GM19238 (cell line): ENCODE data around the gene TBXAS1.

Source experiments
- DNase-seq: peaks from one replicate; pipeline ENCODE4 v3.0.0; 2011; ENCODE audit warnings: low spot score; ENCODE audit not compliant: insufficient read length

The TBXAS1 gene

DNA sequence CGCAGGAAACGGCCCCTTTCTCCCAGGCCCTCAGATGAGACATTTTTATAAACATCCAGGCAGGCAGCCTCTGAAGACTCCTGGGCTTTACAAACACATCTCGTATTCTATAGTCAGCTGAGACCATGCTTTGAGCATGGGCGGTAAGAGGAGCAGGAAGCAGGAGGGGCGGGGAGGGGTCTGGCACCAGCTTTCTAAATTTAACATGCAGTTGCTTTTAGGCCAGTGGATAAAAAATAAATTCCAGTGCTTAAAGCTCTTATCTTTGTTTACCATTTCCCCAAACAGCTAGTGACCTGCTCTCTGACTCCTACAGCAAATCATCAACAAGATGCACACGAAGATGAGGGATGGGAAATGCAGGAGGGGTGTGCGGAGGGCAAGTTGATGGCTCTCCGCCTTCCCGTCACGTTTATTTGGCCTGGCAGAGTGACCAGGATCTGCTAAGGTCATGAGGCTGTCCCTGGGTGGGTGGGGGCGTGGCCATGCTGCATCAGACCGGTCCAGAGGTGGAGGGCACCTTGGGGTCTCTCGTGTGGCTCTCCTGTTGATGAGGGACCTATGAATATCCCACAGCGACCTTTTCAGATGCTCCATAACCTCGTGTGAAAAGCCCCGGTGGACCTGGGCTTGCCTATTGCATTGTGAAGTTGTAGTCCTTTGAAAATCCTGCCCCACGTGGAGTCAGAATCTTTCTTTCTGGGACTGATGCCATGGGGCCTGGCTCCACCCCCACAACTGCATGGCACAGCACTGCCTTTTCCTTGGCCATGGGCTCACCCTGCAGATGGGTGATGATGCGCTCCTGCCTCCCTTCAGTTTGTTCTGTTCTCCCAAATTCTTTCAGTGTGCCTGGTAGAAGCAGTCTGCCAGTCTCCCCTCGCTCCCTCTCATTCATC lies 166.2 kb downstream of the TBXAS1 start:
- no peak for DNase-seq

DNA sequence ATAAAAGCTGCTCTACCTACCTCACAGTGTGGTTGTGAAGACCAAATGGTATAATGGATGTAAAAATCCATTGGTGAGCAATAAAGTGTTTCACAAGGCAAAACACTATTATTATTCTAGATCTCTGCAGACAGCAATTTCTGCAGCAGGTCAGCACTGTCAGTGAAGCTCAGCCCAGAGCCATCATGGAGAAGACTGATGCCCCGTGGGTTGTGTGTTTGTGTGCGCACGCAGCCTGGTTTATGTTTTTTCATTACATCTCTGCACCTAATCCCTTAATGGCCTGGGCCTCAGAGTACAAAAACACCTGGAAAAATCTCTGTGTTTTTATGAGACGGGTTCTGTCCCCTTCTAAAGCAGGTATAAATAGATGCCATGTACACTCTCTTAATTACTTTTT lies 169.5 kb downstream of the TBXAS1 start:
- no peak for DNase-seq

DNA sequence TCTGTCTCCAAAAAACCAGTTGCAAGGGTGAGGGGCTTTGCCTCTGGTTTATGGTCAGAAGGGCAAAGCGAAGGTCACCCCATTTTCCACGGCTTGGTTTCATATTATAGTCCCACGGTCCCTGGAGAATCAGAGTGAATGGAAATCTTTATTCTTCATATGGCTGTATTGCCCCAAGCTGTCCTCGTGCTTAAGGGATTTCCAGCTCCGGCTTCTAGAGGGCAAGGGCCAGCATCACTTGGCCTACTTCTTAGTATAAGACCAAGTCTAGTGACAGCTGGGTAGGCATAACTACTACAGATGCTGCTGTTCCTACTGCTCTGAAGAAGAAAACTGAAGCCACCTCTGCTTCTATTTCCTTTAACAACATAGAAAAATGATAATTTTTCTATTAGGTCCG lies 170.5 kb downstream of the TBXAS1 start:
- DNase-seq: no peak

DNA sequence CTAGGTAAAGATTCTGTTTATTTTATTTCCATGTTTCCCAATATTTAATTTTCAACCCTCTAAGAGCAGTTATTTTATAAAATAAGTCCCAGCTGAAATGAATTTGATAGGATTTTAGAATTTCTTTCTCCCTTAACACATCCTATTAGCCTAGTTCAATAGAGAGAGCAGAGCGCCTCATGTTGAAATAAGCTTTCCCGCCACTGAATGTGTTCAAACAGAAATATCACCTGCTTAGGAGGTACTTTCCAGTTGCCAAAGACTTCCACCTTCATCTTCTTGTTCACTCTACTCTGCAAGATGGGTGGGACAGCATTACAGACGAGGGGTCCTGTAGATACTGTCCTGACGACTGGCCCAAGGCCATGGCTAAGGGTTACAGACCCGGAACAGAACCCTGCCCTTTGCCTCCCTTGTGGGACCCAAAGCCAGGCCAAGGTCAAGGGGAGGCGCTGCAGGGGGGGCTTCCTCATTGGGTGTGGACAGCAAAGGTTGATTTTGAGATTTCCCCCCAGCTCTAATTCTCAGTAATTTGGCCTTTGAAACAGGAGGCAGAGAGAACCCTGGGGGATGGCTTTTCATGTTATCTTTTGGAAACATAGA lies 171.7 kb downstream of the TBXAS1 start:
- DNase-seq: no peak

DNA sequence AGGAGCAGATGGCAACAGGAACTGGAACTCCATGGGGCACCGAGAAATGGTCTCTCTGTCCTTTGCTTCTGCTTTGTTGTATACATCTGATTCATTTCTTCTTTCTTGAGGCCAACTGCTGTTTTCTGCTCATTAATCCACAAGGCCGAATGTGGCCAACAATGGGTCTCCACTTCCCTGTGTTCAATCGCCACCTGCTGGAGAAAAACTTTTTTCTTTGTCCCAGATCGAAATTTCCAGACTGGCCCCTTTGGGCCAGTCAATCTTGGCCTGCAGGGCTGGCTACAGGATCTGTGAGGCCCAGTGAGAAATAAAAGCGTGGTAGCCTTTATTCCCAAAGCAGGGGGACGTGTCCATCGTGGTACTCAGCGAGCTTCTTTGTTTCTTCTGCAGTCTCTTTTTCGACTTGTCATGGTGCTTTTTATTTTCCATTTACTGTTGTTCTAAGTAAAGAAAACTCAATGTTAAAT lies 174.9 kb downstream of the TBXAS1 start:
- DNase-seq: peak; percentile 53

DNA sequence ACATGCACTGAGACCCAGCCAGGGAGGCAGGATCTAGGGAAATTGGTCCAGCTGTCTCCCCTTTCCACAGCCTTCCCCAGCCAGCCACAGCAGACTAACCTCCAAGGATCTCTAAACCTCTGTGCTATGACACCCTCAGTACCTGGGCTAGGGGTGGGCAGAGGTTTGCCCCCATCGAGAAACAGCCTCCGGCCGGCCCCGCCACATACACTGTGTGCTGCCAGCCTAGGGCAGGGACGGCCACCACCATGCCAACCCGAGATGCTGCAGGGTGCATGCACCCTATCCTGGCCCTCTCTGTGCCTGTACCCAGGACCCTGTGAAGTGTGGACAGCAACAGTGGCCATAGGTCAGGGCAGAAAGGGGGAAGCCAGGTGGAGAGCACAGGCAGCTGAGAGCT lies 175.6 kb downstream of the TBXAS1 start:
- DNase-seq: no peak

DNA sequence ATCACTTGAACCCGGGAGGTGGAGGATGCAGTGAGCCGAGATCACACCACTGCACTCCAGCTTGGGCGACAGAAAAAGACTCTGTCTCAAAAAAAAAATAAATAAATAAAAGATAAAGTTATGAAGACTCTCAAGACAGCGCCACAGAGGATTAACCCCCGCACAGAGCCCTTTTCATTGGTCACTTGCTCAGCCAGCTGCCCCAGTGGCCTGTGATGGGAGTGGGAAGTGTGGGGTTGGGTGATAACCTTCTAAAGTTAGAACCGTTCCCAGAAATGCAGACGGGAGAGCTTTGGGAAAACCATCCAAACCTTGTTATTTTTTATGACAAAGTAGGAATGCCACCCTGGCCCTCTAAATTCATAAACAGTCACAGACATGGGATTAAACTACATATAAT lies 176.3 kb downstream of the TBXAS1 start:
- no peak for DNase-seq

DNA sequence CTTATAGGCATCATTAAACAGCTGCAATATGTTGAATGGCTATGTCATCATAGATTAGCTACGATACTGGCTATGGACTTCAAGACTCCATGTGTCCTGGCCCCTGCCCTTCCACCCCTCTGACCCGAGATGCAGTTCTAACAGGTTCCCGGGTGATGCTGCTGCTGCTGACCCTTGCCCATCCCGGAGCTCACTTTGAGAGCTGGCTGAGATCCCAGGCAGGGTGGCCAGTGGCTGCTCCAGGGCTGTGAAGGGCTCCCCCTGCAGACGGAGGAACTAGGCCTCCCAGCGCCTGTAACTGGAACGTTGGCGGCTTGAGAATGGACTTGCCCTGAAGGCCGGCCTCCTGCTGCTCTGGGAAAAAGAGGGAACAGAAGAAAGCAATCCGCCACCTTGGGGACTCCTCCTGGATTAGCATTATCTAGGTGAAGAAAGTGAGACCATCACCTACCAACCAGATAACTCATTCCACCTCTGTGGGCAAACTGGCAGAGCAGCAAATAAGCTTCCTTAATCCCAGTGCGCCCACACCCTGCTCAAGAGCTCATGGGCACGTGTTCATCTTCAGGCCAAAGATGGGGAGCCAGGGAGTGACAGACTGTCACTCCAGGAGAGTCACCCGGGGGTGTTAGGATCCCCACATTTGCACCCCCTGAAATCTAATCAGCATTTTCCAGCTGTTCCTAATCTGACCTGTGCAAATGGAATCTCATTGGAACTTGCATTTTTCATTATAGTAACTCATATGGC lies 176.9 kb downstream of the TBXAS1 start:
- DNase-seq: no peak

DNA sequence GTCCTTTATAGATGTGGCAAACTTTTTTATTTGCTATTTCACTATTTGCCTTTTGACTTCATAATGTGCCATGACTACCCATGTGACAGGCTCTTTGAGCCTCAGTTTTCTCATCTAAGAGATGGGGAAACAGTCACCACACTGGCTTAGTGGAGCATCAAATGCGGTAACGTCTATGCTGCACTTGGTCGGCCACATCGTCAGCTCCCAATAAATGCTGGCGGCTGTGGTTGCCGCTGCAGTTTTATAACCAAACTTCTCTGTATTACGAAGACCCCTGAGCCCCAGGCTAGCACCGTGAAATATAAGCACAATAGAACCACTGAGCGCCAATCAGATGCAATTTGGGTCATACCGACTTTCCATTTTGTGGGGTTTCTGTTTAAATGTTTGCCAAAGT lies 177.5 kb downstream of the TBXAS1 start:
- DNase-seq: no peak

DNA sequence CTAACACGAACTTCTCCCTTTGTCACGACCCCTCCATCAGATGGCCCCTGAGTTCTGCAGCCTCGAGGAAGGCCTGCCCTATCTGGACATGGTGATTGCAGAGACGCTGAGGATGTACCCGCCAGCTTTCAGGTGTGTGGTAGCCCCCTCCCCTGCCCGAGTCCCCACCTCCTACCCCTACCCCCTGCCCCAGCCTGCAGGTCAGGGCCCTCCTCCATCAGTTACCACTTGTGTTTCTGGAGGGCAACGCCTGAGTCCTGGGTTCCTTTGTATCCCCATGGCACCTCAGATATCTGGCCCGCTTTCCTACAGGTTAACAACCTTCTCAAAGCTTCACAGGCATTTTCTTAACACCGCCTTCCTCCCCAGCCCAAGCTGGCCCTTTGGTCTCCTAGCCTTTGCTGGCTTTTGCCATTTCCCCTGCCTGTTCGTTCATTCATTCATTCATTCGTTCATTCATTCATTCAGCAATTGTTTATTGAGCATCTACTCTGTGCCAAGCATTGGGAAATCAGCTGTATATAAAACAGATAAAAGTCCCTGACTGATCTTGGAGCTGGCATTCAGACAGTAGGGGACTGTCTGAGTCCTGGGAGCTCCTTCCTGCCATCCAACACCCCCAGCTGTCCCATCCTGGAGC lies 178.1 kb downstream of the TBXAS1 start:
- DNase-seq: no peak

DNA sequence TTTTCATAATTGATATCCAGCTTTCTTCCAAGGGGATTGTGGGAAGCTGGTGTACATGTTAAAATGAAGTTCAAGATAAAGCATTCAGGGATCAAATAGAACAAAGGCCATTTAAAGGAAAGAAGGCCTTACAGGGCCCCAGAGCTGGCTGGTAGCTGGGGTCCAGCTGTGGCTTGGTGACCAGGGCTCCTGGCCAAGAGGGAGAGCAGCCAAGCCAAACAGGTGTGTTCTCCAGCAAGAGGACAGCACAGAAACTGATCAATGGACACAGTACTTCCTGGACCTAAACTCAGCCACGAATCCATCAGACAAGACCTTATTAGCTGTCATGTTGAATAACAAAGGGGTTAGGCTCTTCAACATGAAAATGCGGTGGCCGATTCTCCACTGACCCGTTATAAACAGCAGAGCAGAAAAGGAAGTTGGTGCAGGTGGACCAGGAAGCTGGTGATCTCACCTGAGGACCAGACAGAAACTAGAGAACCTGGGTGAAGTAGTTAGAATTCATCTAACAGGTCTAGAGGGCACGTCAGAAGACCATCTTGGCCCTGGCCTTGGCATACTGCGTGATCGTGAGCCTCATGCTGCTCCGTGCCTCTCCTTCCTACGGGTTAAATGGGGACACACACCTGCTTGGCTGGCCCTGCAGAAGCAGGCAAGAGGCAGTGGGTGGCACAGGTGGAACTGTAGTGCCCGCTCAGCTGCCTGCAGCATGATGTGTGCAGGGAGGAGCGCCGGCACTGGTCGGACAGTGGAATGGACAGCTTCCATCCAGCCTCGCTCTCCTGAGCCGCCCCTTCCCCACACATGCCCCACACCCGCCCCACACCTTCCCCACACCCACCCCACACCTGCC lies 179.9 kb downstream of the TBXAS1 start:
- no peak for DNase-seq

DNA sequence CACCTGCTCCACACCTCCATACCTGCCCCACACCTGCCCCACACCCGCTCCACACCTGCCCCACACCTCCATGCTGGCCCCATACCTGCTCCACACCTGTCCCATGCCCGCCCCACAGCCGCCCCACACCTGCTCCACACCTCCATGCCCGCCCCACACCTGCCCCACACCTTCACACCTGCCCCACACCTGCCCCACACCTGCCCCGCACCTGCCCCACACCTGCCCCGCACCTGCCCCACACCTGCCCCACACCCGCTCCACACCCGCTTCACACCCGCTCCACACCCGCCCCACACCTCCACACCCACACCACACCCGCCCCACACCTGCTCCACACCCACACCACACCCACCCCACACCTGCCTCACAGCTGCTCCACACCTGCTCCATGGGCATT lies 180.7 kb downstream of the TBXAS1 start:
- DNase-seq: no peak

DNA sequence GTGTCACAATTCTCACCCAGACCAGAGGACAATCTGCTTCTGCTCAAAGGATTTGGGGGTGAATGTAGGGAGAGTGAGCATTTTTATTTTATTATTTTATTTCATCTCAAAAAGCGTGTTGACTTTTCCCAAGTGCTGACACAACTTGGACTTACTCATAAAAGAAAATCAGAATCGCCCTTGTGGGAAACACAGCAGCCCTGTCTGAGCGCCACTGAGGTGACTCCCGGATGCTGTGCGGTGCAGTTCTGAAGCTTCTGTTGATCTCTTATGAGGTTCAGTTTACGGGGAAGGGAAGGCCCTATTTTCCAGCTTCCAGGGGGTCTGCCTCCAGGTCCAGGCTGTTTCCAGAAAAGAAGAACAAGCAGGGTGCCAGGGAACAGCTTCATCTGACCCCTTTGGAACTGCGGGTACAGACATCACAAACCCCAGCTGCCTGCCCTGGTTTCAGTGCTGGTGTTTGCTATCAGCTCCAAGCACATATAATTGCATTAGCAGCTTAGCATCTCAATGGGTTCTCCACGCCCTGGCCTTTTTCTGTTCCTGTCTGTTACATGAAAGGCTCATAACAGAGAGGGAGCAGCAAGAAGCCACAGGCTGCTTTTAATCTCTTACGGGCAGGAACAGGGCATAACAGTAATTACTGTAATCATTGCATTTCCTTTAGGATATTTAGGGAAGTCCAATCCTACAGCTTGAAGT lies 181.3 kb downstream of the TBXAS1 start:
- DNase-seq: no peak

DNA sequence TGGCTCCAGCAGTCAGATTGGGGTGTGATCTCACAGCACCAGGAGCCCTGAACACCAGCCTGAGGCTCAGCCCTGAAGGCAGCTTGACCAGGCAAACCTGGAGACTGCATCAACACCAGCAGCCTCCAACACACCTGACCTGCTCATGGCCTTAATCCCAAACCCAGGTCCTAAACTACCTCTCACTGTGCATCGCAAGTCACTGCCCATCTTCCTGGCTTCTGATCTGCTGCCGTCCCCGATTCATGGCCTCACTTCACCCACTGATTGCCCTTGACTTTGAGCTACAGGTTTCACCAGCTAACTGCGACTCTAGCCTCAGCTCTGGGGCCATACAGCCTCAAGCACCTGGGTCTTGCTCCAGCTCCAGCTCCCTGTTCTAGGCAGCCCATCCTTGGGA lies 184.6 kb downstream of the TBXAS1 start:
- no peak for DNase-seq

DNA sequence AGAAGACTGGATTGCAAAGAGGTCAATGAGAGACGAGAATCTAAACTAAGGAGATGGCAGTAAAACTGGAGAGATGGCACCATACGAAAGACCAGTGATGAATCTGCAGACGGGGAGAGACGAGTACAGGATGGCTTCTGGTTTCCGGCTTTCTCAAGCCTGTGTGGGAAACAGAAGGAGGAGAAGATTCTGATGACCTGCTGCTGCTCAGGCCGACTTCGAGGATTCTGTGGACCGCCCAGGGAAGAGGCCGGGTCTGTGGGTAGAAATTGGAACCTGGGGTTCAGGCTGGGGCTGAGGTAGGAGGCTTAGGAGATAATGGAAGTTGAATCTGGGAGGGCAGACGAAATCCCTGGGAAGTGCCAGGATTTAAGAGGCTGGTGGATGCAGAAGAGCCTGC lies 185.1 kb downstream of the TBXAS1 start:
- no peak for DNase-seq

DNA sequence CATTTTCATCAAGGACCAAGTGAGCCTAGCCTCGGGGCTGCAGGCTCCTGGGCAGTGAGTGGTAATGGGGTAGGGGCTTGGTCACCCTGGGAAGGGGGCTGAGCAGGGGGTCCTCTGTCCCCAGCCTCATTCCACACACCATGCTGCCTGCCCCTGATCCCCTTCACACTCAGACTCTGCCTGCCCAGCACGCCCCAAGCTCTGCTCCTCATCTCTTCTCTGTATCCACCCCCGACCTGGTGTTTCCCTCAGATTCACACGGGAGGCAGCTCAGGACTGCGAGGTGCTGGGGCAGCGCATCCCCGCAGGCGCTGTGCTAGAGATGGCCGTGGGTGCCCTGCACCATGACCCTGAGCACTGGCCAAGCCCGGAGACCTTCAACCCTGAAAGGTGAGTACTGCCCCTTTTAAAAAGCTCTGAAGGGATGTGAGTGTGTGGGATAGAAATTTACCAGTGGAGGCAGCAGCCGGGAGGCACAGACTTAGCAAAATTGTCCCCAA lies 186.5 kb downstream of the TBXAS1 start:
- no peak for DNase-seq

DNA sequence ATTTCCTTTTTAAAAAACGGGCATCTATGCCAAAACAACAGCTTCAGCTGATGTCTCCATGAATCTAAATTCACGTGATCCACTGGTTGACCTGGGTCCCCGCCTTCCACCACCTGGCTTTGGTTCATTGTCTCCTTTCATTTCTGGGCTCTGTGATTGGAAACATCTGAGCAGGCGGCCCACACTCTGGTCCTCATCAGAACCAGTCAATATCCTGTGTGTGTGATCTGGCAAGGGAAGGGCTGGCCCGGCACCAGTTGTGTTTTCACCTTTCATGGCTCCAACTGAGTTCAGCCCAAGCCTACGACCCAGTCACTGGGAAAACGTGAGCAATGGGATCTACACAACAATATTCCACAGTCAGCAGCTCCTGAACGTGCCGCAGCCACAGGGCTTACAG lies 187.5 kb downstream of the TBXAS1 start:
- no peak for DNase-seq

DNA sequence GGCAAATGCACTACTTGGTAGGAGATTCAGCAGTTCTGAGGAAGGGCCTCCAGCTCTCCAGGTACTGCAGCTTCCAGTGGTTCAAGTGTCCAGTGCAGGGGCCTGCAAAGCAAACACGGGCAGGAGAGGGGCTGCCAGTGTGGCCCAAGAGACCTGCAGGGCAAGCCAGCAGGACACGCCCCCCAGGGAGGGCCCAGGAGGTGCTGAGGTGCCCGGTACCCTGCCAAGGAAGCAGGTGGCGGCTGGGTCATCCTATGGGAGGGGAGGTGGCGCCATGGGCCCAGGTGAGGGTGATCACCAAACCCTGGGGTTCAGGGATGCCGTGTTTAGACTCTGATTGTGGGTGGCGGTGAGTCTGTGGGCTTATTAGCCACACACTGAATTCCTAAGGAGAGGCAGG lies 188.0 kb downstream of the TBXAS1 start:
- DNase-seq: no peak

DNA sequence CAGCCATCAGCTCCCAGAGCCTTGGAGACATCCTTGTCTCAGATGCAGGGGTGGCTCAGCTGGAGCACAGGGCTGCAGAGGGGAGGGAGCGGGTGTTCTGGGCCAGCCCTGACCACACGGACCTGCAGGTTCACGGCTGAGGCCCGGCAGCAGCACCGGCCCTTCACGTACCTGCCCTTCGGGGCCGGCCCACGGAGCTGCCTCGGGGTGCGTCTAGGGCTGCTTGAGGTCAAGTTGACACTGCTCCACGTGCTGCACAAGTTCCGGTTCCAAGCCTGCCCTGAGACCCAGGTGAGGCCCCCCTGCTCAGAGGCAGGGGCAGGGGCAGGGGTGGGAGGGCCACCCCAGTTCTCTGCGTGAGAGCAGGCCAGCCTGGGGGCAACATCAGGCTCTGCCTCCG lies 188.5 kb downstream of the TBXAS1 start:
- no peak for DNase-seq
